Hepatocyte (in vitro differentiated cells): Measurements from ENCODE around the gene PPM1H. TPM values are rescaled to one million over a fixed set of nuclear protein-coding genes. Genes with fewer than 3 reads are reported as not detected.

ENCODE experiments used
- DNase-seq: peaks from one replicate; pipeline ENCODE4 v3.0.0-alpha.2; 2016; ENCODE audit warnings: low spot score
- H2AFZ ChIP-seq: fragments of 200-600 bp; sonication (generic); 2 replicates; pipeline ENCODE4 v1.6.0; 2016; ENCODE audit warnings: antibody characterized with exemption, mild to moderate bottlenecking
- H3K27ac ChIP-seq: fragments of 200-600 bp; sonication (generic); 2 replicates; pipeline ENCODE4 v1.5.1; 2016; ENCODE audit warnings: mild to moderate bottlenecking
- H3K27me3 ChIP-seq: fragments of 200-600 bp; sonication (generic); 2 replicates; pipeline ENCODE4 v1.6.1; 2016
- H3K36me3 ChIP-seq: fragments of 200-600 bp; sonication (generic); replicated peaks from 2 replicates; pipeline ENCODE4 v1.5.1; 2016; ENCODE audit warnings: low read depth; ENCODE audit not compliant: insufficient read depth
- H3K4me1 ChIP-seq: fragments of 200-600 bp; sonication (generic); 2 replicates; pipeline ENCODE4 v1.5.1; 2016; ENCODE audit warnings: mild to moderate bottlenecking, moderate library complexity; ENCODE audit not compliant: insufficient read depth
- H3K4me2 ChIP-seq: fragments of 200-600 bp; sonication (generic); 2 replicates; pipeline ENCODE4 v1.6.0; 2016
- H3K4me3 ChIP-seq: fragments of 200-600 bp; sonication (generic); 2 replicates; pipeline ENCODE4 v1.5.1; 2016; ENCODE audit warnings: mild to moderate bottlenecking
- H3K79me2 ChIP-seq: fragments of 200-600 bp; sonication (generic); 2 replicates; pipeline ENCODE4 v1.6.0; 2017; ENCODE audit warnings: mild to moderate bottlenecking
- H3K9me2 ChIP-seq: fragments of 200-600 bp; sonication (generic); replicated peaks from 2 replicates; pipeline ENCODE4 v1.6.0; 2017; ENCODE audit warnings: mild to moderate bottlenecking; ENCODE audit not compliant: insufficient read depth
- H3K9me3 ChIP-seq: fragments of 200-600 bp; sonication (generic); 2 replicates; pipeline ENCODE4 v1.5.1; 2016; ENCODE audit warnings: low read depth, mild to moderate bottlenecking
- H4K20me1 ChIP-seq: fragments of 200-600 bp; sonication (generic); 2 replicates; pipeline ENCODE4 v1.6.0; 2016; ENCODE audit warnings: mild to moderate bottlenecking; ENCODE audit not compliant: insufficient read depth, poor library complexity, severe bottlenecking
- CTCF ChIP-seq: fragments of 200-600 bp; sonication (generic); IDR thresholded peaks from 2 replicates; pipeline ENCODE4 v1.5.1; 2016; ENCODE audit warnings: antibody characterized with exemption, mild to moderate bottlenecking; ENCODE audit not compliant: poor library complexity
- EZH2 ChIP-seq: fragments of 200-600 bp; sonication (generic); IDR thresholded peaks from 2 replicates; pipeline ENCODE4 v1.6.1; 2016; ENCODE audit warnings: antibody characterized with exemption, mild to moderate bottlenecking, borderline replicate concordance
- EZH2phosphoT487 ChIP-seq: fragments of 200-600 bp; sonication (generic); IDR thresholded peaks from one replicate; pipeline ENCODE4 v1.6.1; 2018; ENCODE audit warnings: antibody characterized with exemption, mild to moderate bottlenecking, low read depth, moderate library complexity; ENCODE audit not compliant: unreplicated experiment, severe bottlenecking
- WGBS: methylation state at CpG from one replicate; pipeline ENCODE4 v1.1.6; 2016; ENCODE audit warnings: low lambda C conversion rate; ENCODE audit errors: missing lambda C conversion rate; 5-methylcytosine and 5-hydroxymethylcytosine counted together
- polyA plus RNA-seq: library from polyadenylated mRNA; unstranded; fragments of >200 nt; fragmentation: Nextera tagmentation; extraction: Ambion mirVana; gene quantifications from 2 replicates; pipeline ENCODE4 v1.2.1, GENCODE V29; 2016
- total RNA-seq: library from RNA; depleted of rRNA; stranded (reverse); fragments of >200 nt; gene quantifications from 2 replicates; pipeline ENCODE4 v1.2.3, GENCODE V29; 2014

PPM1H gene
- total and polyA plus RNA-seq, 2 experiments from 2014 or later = 9.2 to 21.8 TPM

GRCh38 chr12:62659453-62660295 is 275.3 kb downstream of the PPM1H start:
- Histone ChIP-seq H3K9me2 (no peaks in the 10 kb centered on the region), H3K4me3 (no peak overlapping the region), H3K4me2 (no peak overlapping the region), H3K79me2 (no peaks in the 10 kb centered on the region), H3K27me3 (no peaks in the 10 kb centered on the region), H3K4me1 (no peaks in the 10 kb centered on the region), H3K36me3 (no peaks in the 10 kb centered on the region), H3K27ac (no peak overlapping the region), H2AFZ (no peak overlapping the region), H3K9me3 (no peaks in the 10 kb centered on the region), H4K20me1 (no peaks in the 10 kb centered on the region)
- no peak for DNase-seq
- TF ChIP-seq CTCF (no peak), EZH2phosphoT487 (no peak), EZH2 (no peak)
- WGBS = 42% methylated on average over 3 of the region's 3 CpGs

GRCh38 chr12:62658910-62659309 is 276.0 kb downstream of the PPM1H start:
- no peak for TF ChIP-seq EZH2phosphoT487
- TF ChIP-seq CTCF = no peak
- no peak for TF ChIP-seq EZH2
- no peaks in the 10 kb centered on the region for H3K27me3 ChIP-seq
- no peak overlapping the region for H2AFZ ChIP-seq
- no peak for DNase-seq
- H3K9me2 ChIP-seq = no peaks in the 10 kb centered on the region
- no peak overlapping the region for H3K27ac ChIP-seq
- H3K9me3 ChIP-seq = no peaks in the 10 kb centered on the region
- H3K4me1 ChIP-seq = no peaks in the 10 kb centered on the region
- no peaks in the 10 kb centered on the region for H3K79me2 ChIP-seq
- WGBS = 94% methylated on average over 7 of the region's 7 CpGs
- no peak overlapping the region for H3K4me3 ChIP-seq
- H3K4me2 ChIP-seq = no peak overlapping the region
- no peaks in the 10 kb centered on the region for H3K36me3 ChIP-seq
- no peaks in the 10 kb centered on the region for H4K20me1 ChIP-seq

GRCh38 chr12:62657363-62657632 is 277.7 kb downstream of the PPM1H start:
- Histone ChIP-seq H3K27me3 (no peaks in the 10 kb centered on the region), H4K20me1 (no peaks in the 10 kb centered on the region), H3K27ac (no peak overlapping the region), H2AFZ (no peak overlapping the region), H3K4me1 (no peaks in the 10 kb centered on the region), H3K9me2 (no peaks in the 10 kb centered on the region), H3K79me2 (no peaks in the 10 kb centered on the region), H3K9me3 (no peaks in the 10 kb centered on the region), H3K4me2 (no peak overlapping the region), H3K4me3 (no peak overlapping the region), H3K36me3 (no peaks in the 10 kb centered on the region)
- TF ChIP-seq EZH2phosphoT487 (no peak), CTCF (no peak), EZH2 (no peak)
- 65% methylated on average over 1 of the region's 1 CpG for WGBS
- DNase-seq = no peak
